HG02884 (cell line): ENCODE results near the gene RIPK3.
"Not testable (repeated sequence)": the region's sequence is repeated elsewhere in the genome, so short reads cannot be mapped to it uniquely, and the experiment has no call there.

Experiments used
- ATAC-seq: cut with Tn5 transposase; IDR thresholded peaks from one replicate; pipeline ENCODE4 v1.9.1; 2021; ENCODE audit warnings: mild to moderate bottlenecking, moderate library complexity; ENCODE audit not compliant: unreplicated experiment

RIPK3 gene

DNA sequence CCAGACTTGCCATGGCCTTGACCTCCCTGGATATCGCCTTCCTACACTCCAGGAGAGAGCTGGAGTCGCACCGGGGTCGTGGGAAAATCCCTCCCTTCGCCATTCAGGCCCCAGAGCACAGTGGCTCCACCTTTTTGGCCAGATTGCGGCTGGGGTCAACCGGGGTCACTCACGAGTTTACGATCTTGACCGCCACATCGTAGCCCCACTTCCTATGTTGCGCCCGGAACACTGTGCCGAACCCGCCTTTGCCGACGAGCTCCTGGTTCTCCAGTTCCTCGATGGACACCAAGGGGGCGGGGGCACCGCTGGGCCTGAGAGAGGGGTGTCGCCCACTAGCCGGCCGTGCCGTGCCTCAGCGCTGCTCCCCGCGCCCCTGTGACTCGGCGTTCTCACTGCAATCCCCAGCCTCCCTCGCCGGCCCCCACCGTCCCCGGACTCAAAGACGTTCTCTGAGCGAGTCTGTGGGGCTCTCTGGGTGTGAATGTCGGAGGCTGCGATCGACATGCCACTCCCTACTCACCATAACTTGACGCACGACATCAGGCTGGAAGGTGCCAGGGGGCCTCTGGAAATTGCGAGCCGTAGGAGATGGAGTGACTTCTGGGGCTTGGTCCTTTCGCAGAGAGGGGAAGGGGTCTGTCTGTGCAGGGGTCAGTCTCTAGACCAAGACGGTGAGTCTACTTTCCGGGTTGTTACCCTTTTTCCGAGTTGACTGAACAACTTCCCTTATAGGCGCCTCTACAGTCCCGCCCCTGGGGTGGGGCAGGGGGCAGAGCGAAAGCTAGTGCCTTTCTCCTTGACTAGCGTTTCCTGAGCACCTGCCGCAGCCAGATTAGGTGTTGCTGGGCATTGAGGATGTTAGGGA lies at the start of gene RIPK3:
RIPK3 (minus strand) TSS at position 708 of the 868 bp plus-strand sequence; CDS start at position 543, 165 bp downstream.
- peak; percentile 83 for ATAC-seq

GRCh38 chr14:24389226-24389848 lies 49.5 kb upstream of the RIPK3 start:
- ATAC-seq = no peak

DNA sequence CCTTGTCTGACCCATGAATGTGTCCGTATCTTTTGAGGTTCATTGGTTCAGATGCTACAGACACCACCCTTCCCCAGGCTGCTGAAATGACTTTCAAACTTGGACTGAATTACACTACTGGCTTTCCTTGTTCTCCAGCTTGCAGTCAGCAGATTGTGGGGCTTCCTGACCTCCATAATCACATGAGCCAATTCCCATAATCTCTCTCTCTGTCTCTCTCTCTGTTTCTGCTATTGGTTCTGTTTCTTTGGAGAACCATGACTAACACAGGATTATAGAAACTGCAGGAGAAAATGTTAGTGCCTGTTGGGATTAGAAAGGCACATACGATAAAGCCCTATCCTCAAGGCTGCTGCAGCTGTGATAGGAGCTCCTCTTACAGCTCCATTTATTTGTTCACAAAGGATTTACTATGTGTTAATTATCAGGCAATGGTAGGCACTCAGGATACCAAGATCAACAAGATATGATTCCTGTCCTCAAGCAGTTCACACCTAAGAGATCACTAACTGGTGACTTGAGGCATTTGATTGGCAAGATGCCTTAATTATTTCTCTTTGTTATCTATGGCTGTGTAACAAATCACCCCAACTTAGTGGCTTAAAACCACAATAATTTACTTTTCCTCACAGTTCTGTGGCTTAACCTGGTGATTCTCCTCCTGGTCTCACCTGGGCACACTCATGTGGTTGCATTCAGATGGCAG lies 48.8 kb upstream of the RIPK3 start:
- ATAC-seq = no peak

DNA sequence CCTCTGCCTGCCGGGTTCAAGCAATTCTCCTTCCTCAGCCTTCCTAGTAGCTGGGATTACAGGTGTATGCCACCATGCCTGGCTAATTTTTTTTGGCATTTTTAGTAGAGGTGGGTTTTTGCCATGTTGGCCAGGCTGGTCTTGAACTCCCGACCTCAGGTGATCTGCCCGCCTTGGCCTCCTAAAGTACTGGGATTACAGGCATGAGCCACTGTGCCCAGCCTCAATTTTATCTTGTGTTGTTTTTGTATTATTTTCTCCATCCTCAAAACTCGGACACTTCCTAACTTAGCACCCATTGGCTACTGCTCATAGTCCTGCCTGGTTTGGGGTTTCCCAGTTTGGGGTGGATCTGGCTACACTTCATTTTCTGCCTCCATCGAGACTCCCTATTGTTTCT lies 47.8 kb upstream of the RIPK3 start:
- ATAC-seq = not testable (repeated sequence)

DNA sequence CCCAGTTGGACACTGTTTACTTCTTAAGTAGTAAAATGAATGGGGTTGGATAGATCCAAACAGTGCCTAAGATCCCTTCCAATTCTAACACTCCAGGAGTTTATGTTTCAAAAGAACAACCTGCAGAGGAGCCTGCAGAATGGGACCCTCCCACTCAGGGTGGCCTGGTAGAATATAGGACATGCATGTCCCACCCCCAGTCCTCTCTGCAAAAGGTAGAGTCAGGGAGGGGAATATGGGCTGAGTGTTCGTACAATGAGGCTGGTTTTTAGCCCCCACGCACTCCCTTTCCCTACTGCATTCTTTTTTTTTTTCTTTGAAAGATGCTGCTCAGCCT lies 47.2 kb upstream of the RIPK3 start:
- no peak for ATAC-seq

DNA sequence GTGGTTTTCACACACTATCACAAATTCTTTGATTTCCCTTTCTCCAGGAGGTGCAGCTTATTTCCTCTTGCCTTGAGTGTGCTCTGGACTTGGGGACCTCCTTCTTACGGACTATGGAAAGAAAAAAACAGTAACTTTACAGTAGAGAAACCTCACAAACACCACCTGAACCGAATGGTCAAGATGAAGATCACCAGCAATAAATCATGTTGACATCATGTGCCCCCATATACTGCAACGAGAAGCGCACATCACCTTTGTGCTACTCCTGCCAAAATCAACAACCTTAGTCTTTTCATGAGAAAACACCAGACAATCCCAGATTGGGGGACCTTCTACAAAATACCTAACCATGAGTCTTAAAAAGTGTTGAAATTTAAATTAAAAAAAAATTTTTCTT lies 45.7 kb upstream of the RIPK3 start:
- no peak for ATAC-seq

DNA sequence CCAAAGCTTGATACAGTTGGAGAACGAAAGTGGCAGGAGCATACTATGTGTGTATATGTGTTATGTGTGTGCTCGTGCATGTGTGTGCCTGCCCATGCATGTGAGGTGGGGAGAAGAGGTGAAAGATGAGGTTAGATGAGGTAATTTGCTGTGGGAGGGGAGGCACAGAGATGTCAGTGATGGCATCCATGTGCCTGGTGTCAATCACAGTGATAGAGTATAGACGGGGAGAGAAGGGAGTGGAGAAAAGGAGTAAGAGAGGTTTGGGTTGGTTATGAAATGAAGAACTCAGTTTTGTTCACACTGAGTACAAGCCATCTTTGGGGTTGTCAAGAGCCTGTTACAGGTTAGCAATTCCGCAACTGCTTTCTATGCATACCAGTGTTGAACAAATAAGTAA lies 44.4 kb upstream of the RIPK3 start:
- no peak for ATAC-seq

GRCh38 chr14:24382064-24382371 lies 42.2 kb upstream of the RIPK3 start:
- no peak for ATAC-seq

GRCh38 chr14:24381363-24382063 lies 41.7 kb upstream of the RIPK3 start:
- ATAC-seq = no peak

DNA sequence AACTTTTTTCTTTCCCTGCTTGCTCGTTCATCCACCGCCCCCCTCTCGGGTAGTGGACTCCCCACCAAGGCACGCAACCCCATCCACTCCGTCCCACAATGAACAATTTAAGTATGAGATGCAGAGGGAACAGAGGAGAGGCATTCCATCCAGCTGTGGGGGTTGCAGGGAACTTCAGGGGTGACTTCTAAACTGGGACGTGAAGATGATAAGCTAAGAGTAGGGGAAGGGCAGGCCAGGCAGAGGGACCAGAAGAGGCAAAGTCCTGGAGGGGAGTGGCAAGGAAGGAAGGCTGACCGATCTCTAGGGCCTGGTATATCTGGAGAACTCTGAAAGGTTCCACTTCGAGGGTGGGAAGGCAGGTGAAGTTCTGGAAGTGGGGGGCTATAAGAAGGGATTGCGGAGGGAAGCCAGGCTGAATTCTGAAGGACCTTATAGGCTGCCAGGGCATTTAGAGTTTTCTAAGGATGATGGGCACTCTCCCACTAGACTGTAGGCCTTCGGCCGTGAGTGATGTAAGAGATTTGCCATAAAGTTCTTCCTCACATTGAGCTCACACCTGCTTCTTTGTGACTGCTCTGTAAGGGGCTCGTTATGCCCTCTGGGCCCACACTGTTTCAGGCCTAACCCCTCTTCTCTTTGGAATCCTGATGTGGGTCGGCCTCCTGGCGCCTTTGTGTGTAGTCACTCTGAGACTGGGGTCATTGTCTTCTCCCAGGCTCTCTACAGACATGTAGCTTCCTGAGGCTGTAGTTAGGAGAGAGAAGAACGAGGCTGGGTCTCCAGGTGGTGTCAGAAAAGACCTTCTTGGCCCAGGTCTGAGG lies 40.3 kb upstream of the RIPK3 start:
- no peak for ATAC-seq

DNA sequence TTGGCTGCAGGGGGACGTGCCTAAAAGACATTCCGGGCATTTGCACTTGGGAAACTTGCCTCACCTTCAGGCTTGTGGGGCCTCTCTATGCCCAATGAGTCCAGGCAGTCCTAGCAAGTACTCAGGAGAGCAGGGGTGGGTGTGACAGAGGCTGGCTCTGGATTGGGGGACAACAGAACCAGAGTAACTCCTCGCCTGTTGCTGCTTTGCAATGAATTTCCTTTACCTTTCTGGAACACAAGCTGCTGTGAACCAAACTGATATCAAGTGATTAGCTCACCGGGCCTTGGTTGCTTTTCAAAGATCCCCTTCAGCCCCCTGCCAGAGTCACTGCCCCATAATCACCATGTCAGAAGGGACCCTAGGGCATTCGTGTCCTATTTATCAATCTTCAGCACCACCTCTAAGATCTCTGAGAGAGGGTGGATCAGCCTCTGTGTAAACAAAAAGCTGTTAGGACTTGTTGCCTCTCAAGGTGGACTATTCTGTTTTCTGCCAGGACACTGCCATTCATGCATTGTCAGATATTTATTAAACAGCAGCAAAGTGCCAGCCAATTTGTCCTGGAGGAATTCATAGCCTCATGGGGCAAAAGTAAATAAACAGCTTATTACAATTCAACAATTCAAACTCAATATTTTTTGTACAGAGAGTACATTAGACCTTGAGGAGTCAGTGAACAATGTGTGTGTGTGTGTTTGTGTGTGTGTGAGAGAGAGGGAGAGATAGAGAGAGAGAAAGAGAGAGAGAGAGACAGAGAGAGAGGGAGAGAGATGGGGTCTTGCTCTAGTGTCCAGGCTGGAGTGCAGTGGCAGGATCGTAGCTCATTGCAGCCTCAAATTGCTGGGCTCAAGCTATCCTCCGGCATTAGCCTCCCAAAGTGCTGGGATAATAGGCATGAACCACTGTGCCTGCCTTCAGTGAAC lies 39.5 kb upstream of the RIPK3 start:
- ATAC-seq = no peak

DNA sequence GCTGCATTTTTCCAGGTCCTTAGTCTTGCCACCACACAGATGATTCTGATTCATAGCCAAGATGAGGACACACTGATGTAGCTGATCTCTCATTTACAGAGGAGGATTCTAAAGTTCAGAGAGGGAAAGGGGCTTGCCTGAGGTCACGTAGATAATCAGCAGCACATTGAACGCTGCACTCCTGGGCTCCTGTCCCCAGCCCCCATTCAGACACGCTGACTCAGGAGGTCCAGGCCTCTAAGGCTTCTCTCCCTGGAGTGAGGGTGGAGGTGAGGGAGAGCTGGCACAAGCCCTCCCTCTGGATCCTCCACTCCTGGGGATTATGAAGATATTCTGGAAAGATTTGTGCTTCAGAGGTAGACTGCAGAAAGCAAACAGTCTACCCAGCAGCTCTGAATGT lies 38.5 kb upstream of the RIPK3 start:
- no peak for ATAC-seq

- ATAC-seq = no peak
Observed at GRCh38 chr14:24377657-24378056, 37.9 kb upstream of the RIPK3 start.

DNA sequence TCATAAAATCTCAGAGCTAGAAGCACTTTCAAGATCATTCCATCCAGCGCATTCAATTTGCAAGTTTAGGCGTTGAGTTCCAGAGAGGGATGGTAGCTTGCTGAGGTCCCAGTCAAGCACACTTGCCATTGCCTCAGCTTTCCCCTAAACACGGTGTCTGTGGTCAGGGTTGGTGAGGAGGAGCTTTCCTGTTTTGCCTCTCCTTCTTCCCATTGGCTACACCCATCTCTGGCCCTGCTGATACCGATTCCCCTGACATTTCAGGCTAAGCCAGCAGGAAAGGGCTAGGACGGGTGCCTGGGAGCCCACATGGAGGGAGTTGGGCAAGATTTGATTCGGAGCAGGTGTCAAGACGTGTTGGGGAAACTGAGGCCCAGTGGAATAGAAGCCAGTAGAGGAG lies 37.3 kb upstream of the RIPK3 start:
- ATAC-seq = no peak

- ATAC-seq = no peak
Observed at GRCh38 chr14:24376448-24377070, 36.8 kb upstream of the RIPK3 start.

GRCh38 chr14:24372701-24373416 lies 33.1 kb upstream of the RIPK3 start:
- ATAC-seq = no peak

DNA sequence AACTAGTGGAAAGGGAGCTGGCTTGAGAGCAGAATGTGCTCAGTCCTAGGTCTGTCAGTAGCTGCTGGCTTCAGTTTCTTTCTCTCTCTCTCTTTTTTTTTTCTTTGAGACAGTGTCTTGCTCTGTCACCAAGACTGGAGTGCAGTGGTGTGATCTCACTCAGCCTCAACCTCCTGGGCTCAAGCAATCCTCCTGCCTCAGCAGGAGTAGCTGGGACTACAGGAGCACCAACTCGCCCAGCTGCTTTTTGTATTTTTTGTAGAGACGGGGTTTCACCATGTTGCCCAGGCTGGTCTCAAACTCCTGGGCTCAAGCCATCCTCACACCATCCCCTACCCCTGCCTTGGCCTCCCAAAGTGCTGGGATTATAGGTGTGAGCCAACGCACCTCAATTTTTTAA lies 31.8 kb upstream of the RIPK3 start:
- not testable (repeated sequence) for ATAC-seq

GRCh38 chr14:24370748-24371147 lies 31.0 kb upstream of the RIPK3 start:
- no peak for ATAC-seq
